Heart left ventricle (tissue), 16 donors: ENCODE data around the gene FAM43A. TPM values are rescaled to one million over a fixed set of nuclear protein-coding genes. Genes with fewer than 3 reads are reported as not detected.
A peak's percentile ranks its signal among the peaks of the same experiment; 100 is the strongest.

Source experiments
- ATAC-seq, 4 donors: fragments of 200-7000 bp; cut with Tn5 transposase; one replicate each; pipeline ENCODE4 v1.9.1; 2020 to 2022; ENCODE audit warnings: moderate library complexity in 4 of 4, mild to moderate bottlenecking in 3 of 4, moderate number of reproducible peaks in 1 of 4
- DNase-seq, 5 donors: peaks; one replicate each; pipeline ENCODE4 v3.0.0-alpha.2; 2020
- H3K27ac ChIP-seq, 12 donors: fragments of 200-600 bp; sonication (generic) in 4 of 12; one replicate each; pipeline versions ENCODE4 v1.5.0 to v1.8.0; 2016 to 2022; ENCODE audit warnings: mild to moderate bottlenecking in 2 of 12
- H3K27me3 ChIP-seq, 9 donors: fragments of 200-600 bp; sonication (generic) in 2 of 9; one replicate each; pipeline versions ENCODE4 v1.5.1 to v1.8.0; 2016 to 2022; ENCODE audit warnings: mild to moderate bottlenecking in 3 of 9
- H3K36me3 ChIP-seq, 9 donors: fragments of 200-600 bp; sonication (generic) in 2 of 9; one replicate each; pipeline versions ENCODE4 v1.5.0 to v1.8.0; 2018 to 2022; ENCODE audit warnings: mild to moderate bottlenecking in 2 of 9
- H3K4me1 ChIP-seq, 12 donors: fragments of 200-600 bp; sonication (generic) in 4 of 12; one replicate each; pipeline versions ENCODE4 v1.5.0 to v1.8.0; 2016 to 2022; ENCODE audit warnings: mild to moderate bottlenecking in 3 of 12
- H3K4me3 ChIP-seq, 12 donors: fragments of 200-600 bp; sonication (generic) in 4 of 12; one replicate each; pipeline versions ENCODE4 v1.5.0 to v1.8.0; 2017 to 2022; ENCODE audit warnings: mild to moderate bottlenecking in 9 of 12, moderate library complexity in 4 of 12
- H3K9me3 ChIP-seq, 12 donors: fragments of 200-600 bp; sonication (generic) in 4 of 12; one replicate each; pipeline versions ENCODE4 v1.5.0 to v1.8.0; 2016 to 2022; ENCODE audit warnings: mild to moderate bottlenecking in 1 of 12
- POLR2A ChIP-seq, 2 donors: fragments of 450-650 bp; IDR thresholded peaks; one replicate each; pipeline ENCODE4 v1.6.1; 2017; ENCODE audit warnings: antibody characterized with exemption in 2 of 2, mild to moderate bottlenecking in 2 of 2, moderate library complexity in 2 of 2
- WGBS, 4 donors: extraction: QIAGEN DNeasy Blood & Tissue Kit in 2 of 4; methylation state at CpG; one replicate each; pipeline versions ENCODE4 v1.1.5 to v1.1.7; 2013 to 2018; 5-methylcytosine and 5-hydroxymethylcytosine counted together
- intact Hi-C, 10 donors: fragments of 100-400 bp; cut with DNase I; formaldehyde crosslinking; loops; one replicate each; pipeline versions ENCODE4 v1.11.1 to v1.14.2; 2022
- polyA plus RNA-seq, 2 donors: library from polyadenylated mRNA; stranded (reverse); fragments of 200-250 nt; gene quantifications; one replicate each; pipeline ENCODE4 v1.2.3, GENCODE V29; 2013
- total RNA-seq, 9 donors: library from RNA; depleted of rRNA in 2 of 9; stranded (reverse); fragments of >200 nt in 2 of 9; fragmentation: NEBNext Ultra II Directional in 3 of 9; extraction: Animal tissue kit (Norgen Biotek cat#: 25700) in 3 of 9; gene quantifications; one replicate each; pipeline versions ENCODE4 v1.1.0 to v1.2.4, GENCODE V29; 2016 to 2023
- TF ChIP-seq, protein P1 (sequence below), 12 donors: fragments of 200-600 bp; sonication (generic) in 4 of 12; IDR thresholded peaks; one replicate each; pipeline versions ENCODE4 v1.5.0 to v1.8.0; 2018 to 2022; ENCODE audit warnings: antibody characterized with exemption in 12 of 12, mild to moderate bottlenecking in 5 of 12
- donor health status: ischemic (EF 13 %, LVEDD 7.1; RV severe dilation, severe dysfunction).
- donor health status: healthy with polysubstance abuse.
- donor health status: DM: no; HTN: yes; CAD: no.
- donor health status: DM: no; HTN: no; CAD: no.
- donor health status: ischemic (EF 25% LVEDD 6.9; RV normal size, moderate dysfunction).
- donor health status: ischemic (EF 25% LVEDD 5.7; RV mildly dilated, moderate dysfunction).
- donor health status: healthy.
- donor health status: DM: yes; HTN: yes; CAD: no.
- donor health status: ischemic (EF 35%, LVEDD 5.7; RV mildly dilated, moderate dysfunction).
- donor health status: nonischemic (EF 11% LVEDD 7.7; RV severe dilation, severe dysfunction).
- donor health status: DM: yes; HTN: yes; CAD: no.
- donor health status: PGD.
- donor health status: ischemic (EF 29% LVEDD 5.4; RV normal size, mild dysfunction).
- donor health status: nonischemic (EF 23%, LVEDD 6.1; RV moderate dilation, normal function).

Gene FAM43A
- total and polyA plus RNA-seq, 11 donors = 7.5 to 34.8 (median 15.5) TPM

- no peak overlapping the region for H3K4me3 ChIP-seq
- WGBS, 4 donors = 34 to 49% (median 36%) methylated on average over 8 of the region's 8 CpGs
- peak in 2 of 5 donors; percentile 41 to 45 for DNase-seq
- peak overlapping the region in 6 of 12 donors; percentile 8 to 54 (median 40) for H3K27ac ChIP-seq
- TF ChIP-seq, protein P1, sequence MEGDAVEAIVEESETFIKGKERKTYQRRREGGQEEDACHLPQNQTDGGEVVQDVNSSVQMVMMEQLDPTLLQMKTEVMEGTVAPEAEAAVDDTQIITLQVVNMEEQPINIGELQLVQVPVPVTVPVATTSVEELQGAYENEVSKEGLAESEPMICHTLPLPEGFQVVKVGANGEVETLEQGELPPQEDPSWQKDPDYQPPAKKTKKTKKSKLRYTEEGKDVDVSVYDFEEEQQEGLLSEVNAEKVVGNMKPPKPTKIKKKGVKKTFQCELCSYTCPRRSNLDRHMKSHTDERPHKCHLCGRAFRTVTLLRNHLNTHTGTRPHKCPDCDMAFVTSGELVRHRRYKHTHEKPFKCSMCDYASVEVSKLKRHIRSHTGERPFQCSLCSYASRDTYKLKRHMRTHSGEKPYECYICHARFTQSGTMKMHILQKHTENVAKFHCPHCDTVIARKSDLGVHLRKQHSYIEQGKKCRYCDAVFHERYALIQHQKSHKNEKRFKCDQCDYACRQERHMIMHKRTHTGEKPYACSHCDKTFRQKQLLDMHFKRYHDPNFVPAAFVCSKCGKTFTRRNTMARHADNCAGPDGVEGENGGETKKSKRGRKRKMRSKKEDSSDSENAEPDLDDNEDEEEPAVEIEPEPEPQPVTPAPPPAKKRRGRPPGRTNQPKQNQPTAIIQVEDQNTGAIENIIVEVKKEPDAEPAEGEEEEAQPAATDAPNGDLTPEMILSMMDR (IDR thresholded peaks at IDR 0.05) = no peak
- TF ChIP-seq POLR2A (IDR thresholded peaks at IDR 0.05) = no peak
- intact Hi-C loops = loop anchor here in 3 of 10 donors (5.0 to 10.0 kb wide), 3 partner anchors 47 to 77 kb away; no protein-coding TSS in a partner anchor
- peaks cover 0 to 53% (median 42%) of the 10 kb centered on the region in 12 donors for H3K4me1 ChIP-seq
- no peaks in the 10 kb centered on the region for H3K9me3 ChIP-seq
- peaks cover 0 to 8% (median 0%) of the 10 kb centered on the region in 9 donors for H3K36me3 ChIP-seq
- no peak for ATAC-seq
- no peaks in the 10 kb centered on the region for H3K27me3 ChIP-seq
Measured at GRCh38 chr3:194690501-194691372, 5.1 kb downstream of the FAM43A start.

DNA sequence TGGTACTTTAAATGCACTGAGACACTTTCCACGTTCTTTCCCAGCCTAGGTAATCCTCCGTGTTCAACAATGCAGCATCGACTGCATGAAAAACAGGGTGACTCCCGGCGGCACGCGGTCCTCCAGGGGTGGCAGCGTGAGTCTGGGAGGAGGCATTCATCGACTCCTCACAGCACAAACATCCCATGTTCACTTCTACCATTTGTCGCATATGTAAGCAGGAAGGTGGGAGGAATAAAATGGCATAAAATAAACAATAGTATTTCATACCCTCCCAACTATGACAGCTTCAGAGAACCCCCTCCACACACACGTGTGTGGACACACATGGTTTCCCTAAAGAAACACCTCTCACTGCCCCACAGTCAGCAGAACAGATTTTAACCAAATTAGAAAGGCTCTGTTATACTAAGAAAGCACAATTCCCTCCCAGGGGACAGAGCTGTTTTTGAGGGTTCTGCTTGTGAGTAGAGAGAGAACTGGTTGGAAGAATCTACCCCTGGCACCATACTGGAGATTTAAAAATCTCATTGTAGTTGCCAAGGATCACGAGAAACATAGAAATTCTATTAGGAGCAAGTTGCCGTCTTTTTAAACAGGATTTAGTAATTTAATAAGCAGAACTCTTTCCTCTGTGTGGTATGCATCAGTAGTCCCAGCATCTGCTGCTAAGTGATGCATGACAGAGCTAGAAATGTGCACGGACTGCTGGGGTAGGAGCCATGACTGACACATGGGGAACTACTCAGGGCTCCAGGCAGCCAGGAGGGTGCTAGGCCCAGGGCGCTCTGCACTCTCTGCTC is 6.0 kb downstream of the FAM43A start:
- Histone ChIP-seq H3K27me3 (no peaks in the 10 kb centered on the region), H3K27ac (peak overlapping the region in 6 of 12 donors; percentile 4 to 34 (median 12)), H3K36me3 (peaks cover 0 to 8% (median 0%) of the 10 kb centered on the region in 9 donors), H3K9me3 (no peaks in the 10 kb centered on the region), H3K4me1 (peaks cover 0 to 53% (median 42%) of the 10 kb centered on the region in 12 donors), H3K4me3 (no peak overlapping the region)
- TF ChIP-seq, protein P1 (IDR thresholded peaks at IDR 0.05) = no peak
- TF ChIP-seq POLR2A (IDR thresholded peaks at IDR 0.05) = no peak
- ATAC-seq = no peak
- DNase-seq = no peak
- intact Hi-C loops = loop anchor here in 3 of 10 donors (5.0 to 10.0 kb wide), 3 partner anchors 46 to 76 kb away; no protein-coding TSS in a partner anchor
- WGBS, 4 donors = 51 to 62% (median 57%) methylated on average over 15 of the region's 15 CpGs

GRCh38 chr3:194696702-194697101 is 11.0 kb downstream of the FAM43A start:
- Histone ChIP-seq H3K4me1 (peaks cover 0 to 5% (median under 1%) of the 10 kb centered on the region in 12 donors), H3K36me3 (no peaks in the 10 kb centered on the region), H3K27me3 (no peaks in the 10 kb centered on the region), H3K9me3 (peaks cover 0 to 19% (median 3%) of the 10 kb centered on the region in 12 donors), H3K27ac (no peak overlapping the region), H3K4me3 (no peak overlapping the region)
- intact Hi-C loops = loop anchor here in 1 of 10 donors (10.0 kb wide), 1 partner anchor 68 kb away; no protein-coding TSS in a partner anchor
- DNase-seq = no peak
- TF ChIP-seq POLR2A (IDR thresholded peaks at IDR 0.05) = no peak
- TF ChIP-seq, protein P1 (IDR thresholded peaks at IDR 0.05) = no peak
- 87 to 95% (median 90%) methylated on average over 6 of the region's 6 CpGs for WGBS, 4 donors
- ATAC-seq = no peak
